Testis (tissue), 2 donors: Measurements from ENCODE around the gene ARID3A.

ENCODE experiments used
- CTCF ChIP-seq, 3 experiments: fragments of 450-650 bp in 2 of 3; fragments of 200-600 bp in 1 of 3; sonication (generic) in 1 of 3; IDR thresholded peaks; one replicate each; pipeline ENCODE4 v1.5.1; 2016 to 2019; ENCODE audit warnings: antibody characterized with exemption in 3 of 3, mild to moderate bottlenecking in 2 of 3, moderate library complexity in 1 of 3
- POLR2A ChIP-seq: fragments of 450-650 bp; IDR thresholded peaks from one replicate; pipeline ENCODE4 v1.6.1; 2017; ENCODE audit warnings: antibody characterized with exemption, mild to moderate bottlenecking, moderate library complexity

DNA sequence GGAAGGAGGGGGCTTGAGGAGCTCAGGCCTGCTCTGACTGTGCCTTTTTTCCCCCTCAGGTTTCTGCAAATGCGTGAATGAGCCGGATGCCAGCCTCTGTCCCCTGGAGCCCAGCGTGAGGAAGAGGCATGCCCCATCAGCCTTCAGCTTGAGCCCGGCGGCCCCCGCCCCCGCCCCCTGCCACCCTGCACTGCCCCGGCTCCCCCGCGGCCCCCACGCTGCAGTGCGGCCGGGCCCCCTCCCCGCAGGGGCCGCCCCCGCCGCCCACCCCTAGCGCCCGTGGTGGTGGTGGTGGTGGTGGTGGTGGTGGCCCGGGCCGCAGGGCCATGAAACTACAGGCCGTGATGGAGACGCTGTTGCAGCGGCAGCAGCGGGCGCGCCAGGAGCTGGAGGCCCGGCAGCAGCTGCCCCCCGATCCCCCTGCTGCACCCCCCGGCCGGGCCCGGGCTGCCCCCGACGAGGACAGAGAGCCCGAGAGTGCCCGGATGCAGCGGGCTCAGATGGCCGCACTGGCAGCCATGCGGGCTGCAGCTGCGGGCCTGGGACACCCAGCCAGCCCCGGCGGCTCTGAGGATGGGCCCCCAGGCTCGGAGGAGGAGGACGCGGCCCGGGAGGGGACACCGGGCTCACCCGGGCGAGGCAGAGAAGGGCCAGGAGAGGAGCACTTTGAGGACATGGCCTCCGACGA, 3.5 kb downstream of the ARID3A start:
- TF ChIP-seq CTCF (IDR thresholded peaks at IDR 0.05) (no peak), POLR2A (no peak)
